Sciatic nerve (tissue), 2 donors: ENCODE results near the gene TNKS2. TPM values are rescaled to one million over a fixed set of nuclear protein-coding genes. Genes with fewer than 3 reads are reported as not detected.
A peak's percentile ranks its signal among the peaks of the same experiment; 100 is the strongest.
"Not testable (repeated sequence)": the region's sequence is repeated elsewhere in the genome, so short reads cannot be mapped to it uniquely, and the experiment has no call there.

Source experiments
- ATAC-seq: fragments of 200-7000 bp; cut with Tn5 transposase; one replicate; pipeline ENCODE4 v1.9.1; 2020; ENCODE audit warnings: mild to moderate bottlenecking, moderate library complexity
- DNase-seq: peaks from one replicate; pipeline ENCODE4 v3.0.0-alpha.2; 2020; ENCODE audit warnings: low spot score
- intact Hi-C: fragments of 100-400 bp; cut with DNase I; formaldehyde crosslinking; loops from one replicate; pipeline ENCODE4 v1.14.2; 2022
- total RNA-seq: library from RNA; stranded (reverse); fragmentation: NEBNext Ultra II Directional; extraction: Animal tissue kit (Norgen Biotek cat#: 25700); gene quantifications from one replicate; pipeline ENCODE4 v1.2.1, GENCODE V29; 2021
- donor health status: DM: no; HTN: no; CAD: no.
- donor health status: DM: no; HTN: no; CAD: no.

The TNKS2 gene
- total RNA-seq: 51.7 TPM

GRCh38 chr10:91797874-91798648 lies at the start of gene TNKS2:
TNKS2 (plus strand) TSS chr10:91798426; CDS start chr10:91798691, 265 bp downstream.
- ATAC-seq: peak; percentile 98
- intact Hi-C loops: no loop called here
- DNase-seq: peak; percentile 96

DNA sequence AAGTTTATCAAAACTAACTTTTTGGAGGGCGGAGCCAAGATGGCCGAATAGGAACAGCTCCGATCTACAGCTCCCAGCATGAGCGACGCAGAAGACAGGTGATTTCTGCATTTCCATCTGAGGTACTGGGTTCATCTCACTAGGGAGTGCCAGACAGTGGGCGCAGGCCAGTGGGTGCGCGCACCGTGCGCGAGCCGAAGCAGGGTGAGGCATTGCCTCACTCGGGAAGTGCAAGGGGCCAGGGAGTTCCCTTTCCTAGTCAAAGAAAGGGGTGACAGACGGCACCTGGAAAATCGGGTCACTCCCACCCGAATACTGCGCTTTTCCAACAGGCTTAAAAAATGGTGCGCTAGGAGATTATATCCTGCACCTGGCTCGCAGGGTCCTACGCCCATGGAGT lies 48.6 kb upstream of the TNKS2 start:
- ATAC-seq, intact Hi-C loops, DNase-seq: not testable (repeated sequence)

DNA sequence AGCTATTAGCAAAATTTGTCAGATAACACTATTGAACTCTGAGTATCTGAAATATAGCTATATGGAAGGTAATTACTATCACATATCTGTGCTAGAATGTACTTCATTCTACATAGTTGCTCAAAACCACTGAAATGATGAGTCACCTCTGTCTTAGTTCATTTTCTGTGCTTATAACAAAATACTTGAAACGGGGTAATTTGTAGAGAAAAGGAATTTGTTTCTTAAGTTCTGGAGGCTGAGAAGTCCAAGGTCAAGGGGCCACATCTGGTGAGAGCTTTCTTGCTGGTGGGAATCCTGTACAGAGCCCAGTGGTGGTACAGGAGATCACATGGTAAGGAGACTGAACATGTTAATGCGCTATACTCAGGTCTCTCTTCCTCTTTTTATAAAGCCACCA lies 41.9 kb upstream of the TNKS2 start:
- intact Hi-C loops: no loop called here

DNA sequence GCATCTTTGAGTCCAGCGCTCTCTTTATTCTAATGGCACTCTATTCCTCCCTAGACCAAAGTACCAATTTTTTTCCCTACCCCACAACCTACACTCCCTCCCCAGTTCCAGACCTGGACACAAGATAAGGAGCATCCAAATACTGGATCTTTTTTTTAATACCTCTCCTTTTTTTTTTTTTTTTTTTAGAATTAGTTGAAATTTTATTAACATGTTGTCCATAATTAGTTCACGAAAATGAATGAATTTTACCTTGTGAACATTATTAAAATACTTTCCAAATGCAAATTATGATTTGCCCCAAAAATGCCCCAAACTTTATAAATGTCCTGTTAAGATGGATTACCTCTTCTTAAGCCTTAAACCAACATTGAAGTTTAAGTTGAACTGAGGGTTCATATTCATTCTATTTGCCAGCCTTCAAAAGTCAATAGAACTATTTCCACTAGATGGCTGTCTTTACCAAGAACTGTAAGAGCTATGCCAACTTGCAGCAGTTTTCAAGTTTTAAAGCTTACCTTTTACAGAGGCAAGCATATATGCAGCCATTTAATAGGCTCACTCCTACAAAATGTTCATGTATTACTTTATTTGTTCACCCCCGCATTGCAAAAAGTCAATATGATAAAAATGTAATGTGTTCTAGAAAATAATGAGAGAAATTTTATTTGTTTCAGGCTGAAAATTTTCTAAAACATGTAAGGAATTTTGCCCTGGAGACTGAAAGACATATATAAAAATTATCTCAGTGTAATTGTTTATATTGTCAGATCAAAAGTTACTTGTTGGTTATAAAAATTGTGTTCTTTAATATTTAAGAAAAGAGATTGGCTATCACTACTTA lies 39.7 kb upstream of the TNKS2 start:
- DNase-seq (no peak), ATAC-seq (no peak)
- intact Hi-C loops: no loop called here

More for the DNA sequence above, 41.9 kb upstream of the TNKS2 start:
- ATAC-seq (no peak), DNase-seq (no peak)

DNA sequence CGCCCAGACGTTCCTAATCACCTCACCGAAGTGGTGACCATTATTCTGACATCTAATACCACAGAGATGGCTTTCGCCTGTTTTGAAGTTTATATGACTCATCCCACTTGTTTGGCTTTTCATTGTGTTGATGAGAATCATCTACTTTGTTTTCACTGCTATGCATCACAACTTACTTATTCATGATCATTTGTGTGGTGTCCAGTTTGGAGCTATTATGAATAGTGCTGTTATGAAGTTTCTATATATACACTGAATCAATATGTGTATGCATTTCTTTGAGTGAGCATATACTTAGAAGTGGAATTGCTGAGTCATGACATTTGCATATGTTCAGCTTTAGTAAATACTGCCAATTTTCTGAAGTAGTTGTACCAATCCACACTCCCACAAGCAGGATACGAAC lies 38.6 kb upstream of the TNKS2 start:
- ATAC-seq: no peak
- no peak for DNase-seq
- intact Hi-C loops: no loop called here

DNA sequence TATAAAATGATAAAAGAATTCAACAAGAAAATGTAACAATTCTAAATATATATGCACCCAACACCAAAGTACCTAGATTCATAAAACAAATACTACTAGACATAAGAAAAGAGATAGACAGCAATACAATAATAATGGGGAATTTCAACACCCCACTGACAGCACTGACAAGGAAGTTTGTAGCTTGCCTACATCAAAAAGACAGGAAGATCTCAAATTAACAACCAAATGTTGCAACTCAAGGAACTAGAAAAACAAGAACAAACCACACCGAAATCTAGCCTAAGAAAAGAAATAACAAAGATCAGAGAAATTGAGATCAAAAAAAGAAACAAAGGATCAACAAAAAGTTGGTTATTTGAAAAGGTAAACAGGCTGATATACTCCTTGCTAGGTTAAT lies 36.5 kb upstream of the TNKS2 start:
- ATAC-seq: no peak
- no peak for DNase-seq
- intact Hi-C loops: no loop called here

DNA sequence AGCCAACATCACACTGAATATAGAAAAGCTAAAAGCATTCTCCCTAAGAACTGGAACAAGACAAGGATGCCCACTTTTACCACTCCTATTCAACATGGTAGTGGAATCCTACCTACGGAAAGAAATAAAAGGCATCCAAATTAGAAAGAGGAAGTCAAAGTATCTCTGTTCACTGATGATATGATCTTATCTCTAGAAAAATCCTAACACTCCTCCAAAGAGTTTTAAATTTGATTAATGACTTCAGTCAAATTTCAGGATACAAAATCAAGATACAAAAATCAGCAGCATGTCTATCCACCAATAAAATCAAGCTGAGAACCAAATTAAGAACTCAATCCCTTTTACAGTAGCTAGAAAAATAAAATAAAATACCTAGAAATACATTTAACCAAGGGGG lies 35.3 kb upstream of the TNKS2 start:
- ATAC-seq (no peak), DNase-seq (no peak)
- intact Hi-C loops: no loop called here

GRCh38 chr10:91766676-91767075 lies 31.6 kb upstream of the TNKS2 start:
- intact Hi-C loops: no loop called here
- no peak for ATAC-seq
- no peak for DNase-seq

DNA sequence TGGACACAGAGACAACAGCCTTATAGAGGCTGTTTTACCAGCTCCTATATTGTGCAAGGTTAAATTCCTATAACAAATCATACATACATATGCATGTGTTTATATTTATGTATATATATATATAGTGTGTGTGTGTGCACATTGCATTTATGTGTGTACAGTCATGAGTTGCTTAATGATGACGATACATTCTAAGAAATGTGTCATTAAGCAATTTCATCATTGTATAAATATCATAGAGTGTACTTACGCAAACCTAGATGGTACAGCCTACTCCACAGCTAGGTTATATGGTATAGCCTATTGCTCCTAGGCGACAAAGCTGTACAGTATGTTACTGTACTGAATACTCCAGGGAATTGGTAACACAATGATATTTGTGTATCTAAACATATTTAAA lies 30.1 kb upstream of the TNKS2 start:
- intact Hi-C loops: no loop called here
- ATAC-seq: no peak

GRCh38 chr10:91771907-91772306 lies 26.3 kb upstream of the TNKS2 start:
- intact Hi-C loops: no loop called here
- DNase-seq: no peak
- no peak for ATAC-seq

More for the DNA sequence above, 30.1 kb upstream of the TNKS2 start:
- no peak for DNase-seq

DNA sequence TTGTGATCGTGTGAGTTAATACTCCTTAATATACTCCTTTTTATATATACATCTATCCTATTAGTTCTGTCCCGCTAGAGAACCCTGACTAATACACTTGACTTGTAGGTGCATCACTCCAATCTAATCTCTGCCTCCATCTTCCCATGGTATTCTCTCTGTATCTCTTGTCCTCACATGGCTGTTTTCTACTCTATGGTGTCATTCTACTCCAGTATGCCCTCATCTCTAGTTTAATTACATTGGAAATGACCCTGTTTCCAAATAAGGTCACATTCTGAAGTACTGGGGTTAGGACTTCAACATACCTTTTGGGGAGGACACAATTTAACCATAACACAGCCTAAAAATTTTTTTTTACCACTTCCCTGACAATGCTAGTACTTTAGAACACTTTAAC lies 25.8 kb upstream of the TNKS2 start:
- no peak for ATAC-seq
- DNase-seq: no peak
- intact Hi-C loops: no loop called here

DNA sequence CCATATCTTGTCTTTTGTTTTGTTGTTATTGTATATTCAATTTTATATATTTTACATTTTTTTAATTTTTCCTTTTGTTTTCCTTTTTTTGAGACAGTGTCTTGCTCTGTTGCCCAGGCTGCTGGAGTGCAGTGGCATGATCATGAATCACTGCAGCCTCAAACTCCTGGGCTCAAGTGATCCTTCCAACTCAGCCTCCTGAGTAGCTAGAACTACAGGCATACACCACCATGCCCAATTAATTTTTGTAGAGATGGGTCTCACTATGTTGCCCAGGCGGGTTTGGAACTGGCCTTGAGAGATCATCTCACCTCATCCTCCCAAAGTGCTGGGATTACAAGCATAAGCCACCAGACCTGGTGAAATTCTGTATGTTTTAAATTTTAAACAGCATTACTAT lies 25.4 kb upstream of the TNKS2 start:
- DNase-seq (no peak), ATAC-seq (no peak)
- intact Hi-C loops: no loop called here

DNA sequence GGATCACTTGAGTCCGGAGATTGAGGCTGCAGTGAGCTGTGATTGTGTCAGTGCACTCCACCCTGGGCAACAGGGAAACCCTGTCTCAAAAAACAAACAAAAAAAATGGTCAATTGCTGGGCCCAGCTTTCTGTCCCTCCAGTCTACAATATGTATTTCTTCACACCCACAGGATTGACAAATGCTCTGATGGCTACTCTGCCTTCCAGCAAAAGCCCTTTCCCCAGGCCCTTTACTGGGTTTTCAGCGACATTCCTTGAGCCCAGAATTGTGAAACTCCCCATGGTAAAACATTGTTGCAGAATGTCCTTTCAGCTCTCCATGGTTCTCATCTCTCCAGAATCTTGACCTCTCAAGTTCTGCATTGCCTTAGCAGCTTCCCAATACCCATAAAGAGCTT lies 23.7 kb upstream of the TNKS2 start:
- ATAC-seq (no peak), DNase-seq (no peak)
- intact Hi-C loops: no loop called here

- DNase-seq: no peak
- intact Hi-C loops: no loop called here
- no peak for ATAC-seq
These were observed 22.5 kb upstream of the TNKS2 start for GRCh38 chr10:91775731-91776130.

DNA sequence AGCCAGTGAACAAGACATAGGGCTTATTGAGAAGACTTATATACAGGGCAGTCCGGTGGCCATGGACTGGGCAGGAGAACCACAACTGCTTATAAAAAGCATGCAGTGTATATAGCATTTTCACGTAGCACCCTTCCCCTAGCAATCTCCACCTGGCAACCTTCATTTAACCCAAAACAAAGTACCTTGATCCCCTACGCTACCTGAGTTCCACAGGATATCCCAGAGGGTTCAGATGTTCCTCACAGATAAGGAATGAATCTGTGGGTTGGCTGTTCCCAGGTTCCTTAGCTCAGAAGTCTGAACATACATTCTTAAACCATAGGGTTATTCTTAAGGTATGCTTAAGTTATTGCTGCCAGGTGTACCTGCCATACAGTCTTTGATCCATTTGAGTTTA lies 22.0 kb upstream of the TNKS2 start:
- intact Hi-C loops: no loop called here
- DNase-seq: no peak
- ATAC-seq: no peak

- ATAC-seq: no peak
- no peak for DNase-seq
- intact Hi-C loops: no loop called here
These were observed 19.7 kb upstream of the TNKS2 start for GRCh38 chr10:91778485-91778884.

DNA sequence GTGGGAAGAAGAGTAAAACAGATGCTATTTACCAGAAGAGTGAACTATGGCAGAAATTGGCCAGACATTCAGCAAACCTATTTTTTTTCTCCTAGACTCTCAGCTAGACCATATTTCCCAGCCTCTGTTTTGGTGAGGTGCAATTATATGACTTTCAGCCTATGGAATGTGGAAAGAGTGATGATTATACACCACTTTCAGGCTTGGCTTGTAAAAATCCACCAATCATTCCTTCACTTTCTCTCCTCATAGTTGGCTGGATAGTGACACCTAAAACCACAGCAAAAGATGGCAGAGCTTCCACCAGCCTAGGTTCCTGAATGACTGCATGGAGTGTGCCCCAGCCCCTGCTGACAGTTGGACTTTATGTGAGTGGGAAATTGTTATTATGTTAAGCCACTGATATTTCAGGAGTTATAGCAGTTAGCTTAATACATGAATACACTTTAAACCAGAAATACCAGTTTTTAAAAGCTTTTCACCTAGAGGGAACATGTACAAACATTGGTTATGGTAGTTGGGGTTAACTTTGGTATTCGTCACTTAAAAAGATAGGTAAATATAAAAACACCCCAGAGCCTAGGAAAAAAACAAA lies 19.1 kb upstream of the TNKS2 start:
- no peak for DNase-seq
- intact Hi-C loops: no loop called here

GRCh38 chr10:91782539-91782938 lies 15.7 kb upstream of the TNKS2 start:
- DNase-seq (no peak), ATAC-seq (no peak)
- intact Hi-C loops: no loop called here

More for the DNA sequence above, 19.1 kb upstream of the TNKS2 start:
- ATAC-seq: no peak

DNA sequence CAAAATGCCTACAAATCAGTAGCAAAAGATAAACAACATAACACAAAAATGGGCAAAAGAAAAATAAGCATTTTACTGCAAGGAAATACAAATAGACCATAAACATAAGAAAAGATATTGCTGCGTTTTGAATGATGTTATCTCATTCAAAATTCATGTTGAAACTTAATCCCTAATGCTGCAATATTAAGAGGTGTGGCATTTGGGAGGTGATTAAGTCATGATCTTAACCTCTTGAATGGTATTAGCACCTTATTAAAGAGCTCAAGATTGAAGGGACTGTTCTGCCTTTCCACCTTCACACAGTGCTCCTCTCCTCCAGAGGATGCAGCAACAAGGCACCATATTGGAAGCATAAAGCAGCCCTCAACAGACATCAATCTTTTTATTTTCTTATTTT lies 12.4 kb upstream of the TNKS2 start:
- DNase-seq (no peak), ATAC-seq (no peak)
- intact Hi-C loops: no loop called here

- intact Hi-C loops: no loop called here
- DNase-seq (no peak), ATAC-seq (no peak)
These were observed 11.0 kb upstream of the TNKS2 start for GRCh38 chr10:91787258-91787657.
